GM18505 (cell line): ENCODE measurements around the gene TTYH3.

Experiments used
- ATAC-seq: cut with Tn5 transposase; IDR thresholded peaks from one replicate; pipeline ENCODE4 v1.9.1; 2021; ENCODE audit not compliant: unreplicated experiment
- POLR2A ChIP-seq: IDR thresholded peaks from 4 replicates; pipeline ENCODE4 v1.6.1; 2011; ENCODE audit warnings: borderline replicate concordance; ENCODE audit not compliant: insufficient read depth, insufficient read length; ENCODE audit errors: extremely low read depth

TTYH3 gene

DNA sequence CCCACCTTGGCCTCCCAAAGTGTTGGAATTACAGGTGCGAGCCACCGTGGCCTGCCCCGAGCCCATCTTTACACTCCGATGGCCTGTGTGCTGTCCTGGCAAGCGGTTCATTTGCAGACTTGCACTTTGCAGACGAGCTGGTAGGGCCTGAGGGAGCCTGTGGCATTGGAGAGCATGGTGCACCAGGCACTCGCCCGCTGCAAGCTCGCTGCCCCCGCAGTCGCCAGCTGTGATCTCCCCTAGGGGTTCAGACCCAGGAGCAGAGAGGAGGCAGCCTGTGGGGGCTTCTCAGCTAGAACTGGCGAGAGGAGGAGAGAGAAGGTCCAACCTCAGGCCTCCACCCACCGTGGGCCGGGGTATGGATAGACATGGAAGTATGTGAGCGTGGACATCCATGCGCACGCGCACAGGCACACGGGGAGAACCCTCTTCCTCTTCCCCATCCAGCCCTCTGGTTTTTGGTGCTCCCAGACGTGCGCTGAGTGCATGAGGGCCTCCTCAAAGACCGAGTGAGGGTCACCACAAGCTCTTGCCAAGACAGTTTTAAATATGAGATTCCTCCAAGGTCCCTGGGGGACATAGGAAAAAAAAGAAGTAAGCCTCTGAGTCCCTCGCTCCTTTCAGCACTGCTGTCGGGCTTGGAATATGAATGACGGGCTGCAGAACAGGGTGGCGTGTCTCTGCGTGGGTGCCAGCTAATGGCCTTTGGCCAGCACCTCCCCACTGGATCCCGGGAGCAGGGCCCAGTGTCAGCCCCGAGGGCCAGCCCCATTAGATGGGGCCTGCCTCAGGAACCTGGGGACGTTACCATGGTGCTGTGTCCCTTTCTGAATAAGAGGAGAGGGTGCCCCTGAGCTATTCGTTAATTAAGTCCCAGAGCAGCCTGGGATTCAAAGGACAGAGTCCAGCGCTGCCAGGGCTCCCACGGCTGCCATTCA is 15.1 kb upstream of the TTYH3 start:
- no peak for ATAC-seq

DNA sequence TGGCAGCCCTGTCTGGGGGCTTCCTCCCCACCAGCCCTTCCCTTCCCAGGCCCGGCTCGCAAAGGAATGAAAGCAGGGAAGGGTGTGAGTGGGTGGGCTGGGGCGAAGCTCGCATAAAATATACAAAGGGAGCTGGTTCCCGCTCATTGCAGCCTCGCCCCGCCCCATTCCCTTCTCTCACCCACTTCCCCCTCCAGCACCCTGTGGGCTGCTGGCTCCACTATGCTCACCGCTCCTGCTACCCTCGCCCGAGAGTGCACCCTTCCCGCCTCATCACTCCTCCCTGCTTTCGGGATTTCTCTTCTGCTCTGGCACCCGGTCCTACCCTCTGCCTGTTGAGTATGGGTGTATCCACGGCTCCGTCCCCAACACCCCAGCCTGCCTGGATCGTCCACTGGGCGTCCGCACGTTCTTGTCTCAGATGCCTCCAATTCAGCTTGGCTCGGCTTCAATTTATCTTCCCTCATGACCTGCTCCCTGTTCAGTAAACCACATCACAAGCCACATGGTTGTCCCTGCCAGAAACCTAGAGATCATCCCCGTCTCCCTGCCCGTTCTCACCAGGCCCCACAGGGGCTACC is 14.4 kb upstream of the TTYH3 start:
- ATAC-seq, result no peak
- no peak for TF ChIP-seq POLR2A

More for the DNA sequence above, 15.1 kb upstream of the TTYH3 start:
- no peak for TF ChIP-seq POLR2A

GRCh38 chr7:2619116-2619515 is 12.7 kb upstream of the TTYH3 start:
- TF ChIP-seq POLR2A, result no peak
- ATAC-seq, result no peak

DNA sequence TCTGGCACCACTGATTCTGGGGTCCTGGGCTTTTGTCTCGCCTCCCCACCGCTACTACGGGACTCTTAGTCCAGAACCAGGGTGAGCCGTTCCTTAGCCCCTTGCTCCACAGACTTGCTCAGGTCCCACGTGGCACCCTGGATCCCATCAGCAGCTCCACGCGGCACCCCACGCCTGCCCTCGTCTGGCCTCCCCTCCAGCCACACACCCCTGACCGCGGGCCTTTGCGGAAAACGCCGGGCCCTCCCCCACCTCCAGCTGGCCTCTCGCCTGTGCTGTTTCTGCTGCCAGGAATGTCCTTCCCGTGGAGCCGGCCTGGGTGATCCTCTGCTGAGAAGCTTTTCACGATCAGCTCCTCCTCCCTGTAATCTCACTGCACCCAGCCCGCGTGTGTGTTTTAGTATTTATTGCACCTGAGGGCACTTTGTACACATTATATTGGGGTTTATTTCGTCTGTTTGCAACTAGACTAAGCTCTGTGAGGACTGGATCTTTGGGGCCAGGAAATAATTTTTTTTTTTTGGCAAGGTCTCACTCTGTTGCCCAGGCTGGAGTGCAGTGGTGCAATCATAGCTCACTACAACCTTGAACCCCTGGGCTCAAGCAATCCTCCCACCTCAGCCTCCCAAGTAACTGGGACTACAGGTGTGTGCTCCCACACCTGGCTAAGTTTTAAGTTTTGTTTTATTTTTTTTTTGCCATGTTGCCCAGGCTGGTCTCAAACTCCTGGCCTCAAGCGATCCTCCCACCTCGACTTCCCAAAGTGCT is 10.5 kb upstream of the TTYH3 start:
- TF ChIP-seq POLR2A, result no peak
- no peak for ATAC-seq

GRCh38 chr7:2621948-2622640 is 9.7 kb upstream of the TTYH3 start:
- no peak for TF ChIP-seq POLR2A

GRCh38 chr7:2622869-2623697 is 8.7 kb upstream of the TTYH3 start:
- TF ChIP-seq POLR2A, result no peak
- ATAC-seq, result no peak

More at GRCh38 chr7:2621948-2622640, 9.7 kb upstream of the TTYH3 start:
- no peak for ATAC-seq

DNA sequence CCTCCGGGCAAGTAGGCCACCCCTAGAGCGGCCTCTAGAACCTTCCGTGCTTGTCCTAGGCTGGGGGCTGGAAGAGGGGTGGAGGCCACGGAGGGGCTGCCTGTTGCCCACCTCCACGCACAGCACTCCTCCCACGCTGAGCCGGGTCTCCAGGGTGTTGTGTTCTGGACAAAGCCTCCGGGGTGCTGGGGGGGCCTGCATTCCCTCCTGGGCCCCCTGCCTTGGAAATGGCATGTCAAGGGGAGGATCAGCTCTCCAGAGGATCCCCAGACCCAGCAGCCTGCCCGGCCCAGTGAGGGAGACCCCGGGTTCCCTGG is 8.1 kb upstream of the TTYH3 start:
- no peak for TF ChIP-seq POLR2A
- ATAC-seq, result no peak

- no peak for ATAC-seq
- TF ChIP-seq POLR2A, result no peak
Observed at GRCh38 chr7:2624293-2624886, 7.4 kb upstream of the TTYH3 start.

DNA sequence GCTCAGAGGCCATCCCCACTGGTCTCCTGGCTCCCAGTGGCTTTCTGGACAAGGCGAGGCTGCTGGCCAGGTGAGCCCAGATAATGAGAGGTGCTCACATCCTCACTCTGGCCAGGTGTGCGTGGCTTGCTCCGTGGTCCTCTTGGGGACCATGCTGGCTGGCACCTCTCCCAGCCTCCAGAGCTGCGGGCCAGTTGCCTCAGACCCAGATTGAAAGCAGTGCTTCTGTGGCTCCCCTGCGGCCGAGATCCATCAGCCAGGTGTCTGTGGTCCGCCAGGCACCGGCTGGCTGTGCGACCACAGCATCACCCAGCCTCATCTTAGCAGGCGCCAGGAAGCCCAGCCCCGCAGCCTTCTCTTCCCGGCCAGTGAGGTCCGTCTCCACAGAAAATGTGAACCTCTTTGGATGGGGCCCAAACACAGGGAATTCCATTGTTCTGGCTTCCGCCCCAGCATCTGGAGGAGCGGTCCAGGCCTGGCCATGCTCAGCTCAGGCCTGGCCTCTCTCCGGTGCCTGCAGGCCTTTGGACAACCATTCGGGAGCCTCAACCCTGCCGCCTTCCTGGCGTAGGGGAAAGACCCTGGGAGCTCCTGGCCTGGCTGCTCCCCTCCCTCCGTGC is 5.2 kb upstream of the TTYH3 start:
- no peak for ATAC-seq
- TF ChIP-seq POLR2A, result no peak

DNA sequence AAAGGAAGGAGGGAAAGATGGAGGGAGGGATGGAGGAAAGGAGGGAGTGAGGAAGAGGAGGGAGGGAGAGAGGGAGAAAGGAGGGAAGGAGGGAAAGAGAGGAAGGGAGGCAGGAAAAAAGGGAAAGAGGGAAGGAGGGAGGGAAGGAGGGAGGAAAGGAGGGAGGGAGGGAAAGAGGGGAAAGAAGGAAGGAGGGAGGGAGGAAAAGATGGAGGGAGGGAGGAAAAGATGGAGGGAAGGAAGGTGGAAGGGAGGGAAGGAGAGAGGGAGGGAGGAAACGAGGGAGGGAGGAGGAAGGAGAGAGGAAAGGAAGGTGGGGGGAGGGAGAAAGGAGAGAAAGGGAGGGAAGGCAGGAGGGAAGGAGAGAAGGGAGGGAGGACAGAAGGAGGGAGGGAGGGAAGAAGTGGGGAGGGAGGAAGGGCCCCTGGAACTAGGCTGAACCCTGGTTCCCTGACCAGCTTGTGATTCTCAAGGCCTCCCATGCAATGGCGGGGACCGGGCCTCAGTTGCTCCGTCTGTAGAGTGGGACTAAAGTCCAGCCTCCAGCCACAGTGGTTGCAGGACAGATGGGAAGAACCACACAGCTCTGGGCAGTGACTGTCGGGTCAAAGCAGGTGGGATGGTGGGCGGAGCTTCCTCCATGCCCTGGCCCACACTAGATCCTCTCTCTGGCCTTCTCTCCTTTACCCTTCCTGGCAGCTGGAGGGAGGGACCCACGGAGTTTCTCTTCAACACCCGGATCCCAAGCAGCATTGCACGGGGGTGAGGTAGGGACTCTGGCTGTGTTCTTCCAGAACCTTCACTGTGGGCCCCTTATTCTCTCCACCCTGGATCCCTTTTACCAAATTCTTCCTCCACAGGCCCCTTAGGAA is 4.3 kb upstream of the TTYH3 start:
- no peak for TF ChIP-seq POLR2A
- ATAC-seq, result no peak

- ATAC-seq, result no peak
- TF ChIP-seq POLR2A, result no peak
Observed at GRCh38 chr7:2628130-2628482, 3.7 kb upstream of the TTYH3 start.
